Mesenchymal stem cell (in vitro differentiated cells and primary cell): ENCODE measurements around the gene DDX46.
A peak's percentile ranks its signal among the peaks of the same experiment; 100 is the strongest.

Experiments
- DNase-seq: peaks from one replicate; pipeline ENCODE4 v3.0.0-alpha.2; 2013
- H2AFZ ChIP-seq: one replicate; pipeline ENCODE4 v1.6.1; 2013; ENCODE audit warnings: low read depth, mild to moderate bottlenecking, control low read depth, inconsistent platforms, low read length, moderate library complexity
- H2AK5ac ChIP-seq: 2 replicates; pipeline ENCODE4 v1.6.1; 2013; ENCODE audit warnings: low read length, moderate library complexity, mild to moderate bottlenecking, inconsistent platforms; ENCODE audit not compliant: severe bottlenecking
- H2BK120ac ChIP-seq: one replicate; pipeline ENCODE4 v1.6.1; 2013; ENCODE audit warnings: low read depth, mild to moderate bottlenecking, inconsistent platforms, low read length, moderate library complexity
- H2BK12ac ChIP-seq, 2 experiments: one replicate each; pipeline ENCODE4 v1.6.1; 2013; ENCODE audit warnings: inconsistent platforms in 2 of 2, low read length in 2 of 2, mild to moderate bottlenecking in 2 of 2, moderate library complexity in 2 of 2, control low read depth in 1 of 2
- H2BK15ac ChIP-seq: one replicate; pipeline ENCODE4 v1.6.1; 2013; ENCODE audit warnings: mild to moderate bottlenecking, low read depth, inconsistent platforms; ENCODE audit not compliant: poor library complexity, severe bottlenecking
- H2BK5ac ChIP-seq: 2 replicates; pipeline ENCODE4 v1.6.1; 2013; ENCODE audit warnings: low read depth, mild to moderate bottlenecking, low read length, control low read depth, inconsistent platforms; ENCODE audit not compliant: poor library complexity, severe bottlenecking
- H3K14ac ChIP-seq, 2 experiments: one replicate each; pipeline ENCODE4 v1.6.1; 2013; ENCODE audit warnings: inconsistent platforms in 2 of 2, low read length in 2 of 2, control low read depth in 1 of 2, mild to moderate bottlenecking in 1 of 2, moderate library complexity in 1 of 2
- H3K18ac ChIP-seq, 2 experiments: one replicate each; pipeline ENCODE4 v1.6.1; 2013; ENCODE audit warnings: inconsistent platforms in 2 of 2, low read length in 2 of 2, control low read depth in 1 of 2, low read depth in 1 of 2, mild to moderate bottlenecking in 1 of 2
- H3K23ac ChIP-seq, 2 experiments: one replicate each; pipeline ENCODE4 v1.6.1; 2013; ENCODE audit warnings: inconsistent platforms in 2 of 2, low read length in 2 of 2, mild to moderate bottlenecking in 2 of 2, moderate library complexity in 2 of 2, control low read depth in 1 of 2
- H3K27ac ChIP-seq: 2 replicates; pipeline ENCODE4 v1.5.1; 2013; ENCODE audit warnings: mild to moderate bottlenecking, moderate library complexity, low read length, control low read depth, inconsistent platforms; ENCODE audit not compliant: poor library complexity, severe bottlenecking
- H3K27me3 ChIP-seq, 2 experiments: 2 replicates each; pipeline versions ENCODE4 v1.6.1 to v1.7.0; 2013; ENCODE audit warnings: low read length in 2 of 2, mild to moderate bottlenecking in 2 of 2, moderate library complexity in 2 of 2, control low read depth in 1 of 2, inconsistent platforms in 1 of 2; ENCODE audit not compliant: control insufficient read depth in 1 of 2, insufficient read depth in 1 of 2
- H3K36me3 ChIP-seq, 2 experiments: 2 replicates each; pipeline versions ENCODE4 v1.6.1 to v1.7.0; 2013; ENCODE audit warnings: low read length in 2 of 2, control low read depth in 1 of 2, inconsistent platforms in 1 of 2, low read depth in 1 of 2, mild to moderate bottlenecking in 1 of 2; ENCODE audit not compliant: insufficient read depth in 2 of 2, control insufficient read depth in 1 of 2
- H3K4ac ChIP-seq, 2 experiments: one replicate each; pipeline ENCODE4 v1.6.1; 2013; ENCODE audit warnings: inconsistent platforms in 2 of 2, low read length in 2 of 2, mild to moderate bottlenecking in 2 of 2, moderate library complexity in 2 of 2, control low read depth in 1 of 2, low read depth in 1 of 2
- H3K4me1 ChIP-seq: 2 replicates; pipeline ENCODE4 v1.6.1; 2013; ENCODE audit warnings: low read depth, low read length, control low read depth; ENCODE audit not compliant: control insufficient read depth, insufficient read depth
- H3K4me2 ChIP-seq: 2 replicates; pipeline ENCODE4 v1.6.1; 2013; ENCODE audit warnings: low read length, mild to moderate bottlenecking, inconsistent platforms; ENCODE audit not compliant: poor library complexity, severe bottlenecking
- H3K4me3 ChIP-seq, 2 experiments: 2 replicates each; pipeline versions ENCODE4 v1.5.1 to v1.7.0; 2013; ENCODE audit warnings: low read length in 2 of 2, mild to moderate bottlenecking in 2 of 2, control low read depth in 1 of 2, low read depth in 1 of 2; ENCODE audit not compliant: insufficient read depth in 1 of 2
- H3K79me1 ChIP-seq: replicated peaks from 2 replicates; pipeline ENCODE4 v1.6.1; 2013; ENCODE audit warnings: mild to moderate bottlenecking, control low read depth, low read length, inconsistent platforms; ENCODE audit not compliant: poor library complexity, severe bottlenecking
- H3K9ac ChIP-seq: 2 replicates; pipeline ENCODE4 v1.7.0; 2013; ENCODE audit warnings: mild to moderate bottlenecking, low read length, moderate library complexity
- H3K9me3 ChIP-seq: 2 replicates; pipeline ENCODE4 v1.7.0; 2013; ENCODE audit warnings: mild to moderate bottlenecking, low read length; ENCODE audit not compliant: control insufficient read depth
- H4K8ac ChIP-seq: one replicate; pipeline ENCODE4 v1.6.1; 2013; ENCODE audit warnings: inconsistent platforms, mild to moderate bottlenecking, low read length, moderate library complexity
- H4K91ac ChIP-seq: one replicate; pipeline ENCODE4 v1.6.1; 2013; ENCODE audit warnings: mild to moderate bottlenecking, low read length, inconsistent platforms
- WGBS: methylation state at CpG from one replicate; pipeline ENCODE4 v1.1.7; 2013; ENCODE audit warnings: mixed read lengths; 5-methylcytosine and 5-hydroxymethylcytosine counted together

DDX46 gene

DNA sequence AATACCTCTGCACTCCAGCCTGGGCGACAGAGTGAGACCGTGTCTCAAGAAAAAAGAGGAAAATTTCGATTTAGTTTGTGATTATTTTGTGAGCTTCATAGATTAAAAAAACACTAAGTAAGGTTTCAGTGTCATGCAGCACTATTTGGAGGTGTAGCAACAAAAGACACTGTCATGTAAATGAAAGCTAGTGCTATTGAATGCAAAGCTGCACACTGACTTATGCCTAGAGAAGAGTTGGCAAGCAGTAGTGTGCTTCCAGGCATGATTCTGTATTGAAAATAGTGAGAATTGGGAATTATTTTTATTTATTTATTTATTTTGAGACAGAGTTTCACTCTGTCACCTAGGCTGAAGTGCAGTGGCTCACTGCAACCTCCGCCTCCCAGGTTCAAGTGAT is 34.5 kb downstream of the DDX46 start:
- no peak overlapping the region for H3K23ac ChIP-seq
- no peak overlapping the region for H4K8ac ChIP-seq
- no peak overlapping the region for H3K18ac ChIP-seq
- no peaks in the 10 kb centered on the region for H3K27me3 ChIP-seq
- H3K4ac ChIP-seq = no peak overlapping the region
- no peak overlapping the region for H2AK5ac ChIP-seq
- H3K9me3 ChIP-seq = no peaks in the 10 kb centered on the region
- peaks cover 28 to 93% of the 10 kb centered on the region in 2 experiments for H3K36me3 ChIP-seq
- no peak overlapping the region for H2BK15ac ChIP-seq
- no peak overlapping the region for H3K27ac ChIP-seq
- peaks cover 3% of the 10 kb centered on the region for H3K4me1 ChIP-seq
- no peak for DNase-seq
- WGBS = 95% methylated on average over 4 of the region's 4 CpGs
- H2BK120ac ChIP-seq = no peak overlapping the region
- H2BK5ac ChIP-seq = no peak overlapping the region
- no peak overlapping the region for H4K91ac ChIP-seq
- H3K79me1 ChIP-seq = peaks cover 10% of the 10 kb centered on the region
- no peak overlapping the region for H3K4me3 ChIP-seq
- H3K9ac ChIP-seq = no peak overlapping the region
- H3K14ac ChIP-seq = no peak overlapping the region
- no peak overlapping the region for H3K4me2 ChIP-seq
- no peak overlapping the region for H2BK12ac ChIP-seq
- no peak overlapping the region for H2AFZ ChIP-seq

DNA sequence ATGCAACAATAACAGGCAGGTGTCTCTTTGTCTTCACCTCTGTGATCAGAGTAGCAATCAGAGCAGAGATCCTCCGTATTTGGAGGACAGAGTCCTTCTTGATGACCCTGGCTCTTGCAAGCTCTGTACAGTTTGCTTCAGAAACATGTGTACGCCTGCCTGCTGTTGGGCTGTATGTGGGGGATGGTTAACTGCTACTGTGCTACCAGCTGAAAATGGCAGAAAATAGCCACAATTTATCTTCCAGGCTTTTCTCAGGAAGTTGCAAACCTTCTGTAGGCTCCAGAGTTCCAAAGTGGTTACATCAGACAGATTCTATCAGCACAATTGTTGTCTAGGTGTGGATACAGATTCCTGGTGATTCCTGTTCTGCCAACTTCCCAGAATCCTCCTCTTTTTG is 35.5 kb downstream of the DDX46 start:
- H3K18ac ChIP-seq = no peak overlapping the region
- no peak overlapping the region for H3K14ac ChIP-seq
- H2BK12ac ChIP-seq = no peak overlapping the region
- peaks cover 31 to 94% of the 10 kb centered on the region in 2 experiments for H3K36me3 ChIP-seq
- H3K4me3 ChIP-seq = no peak overlapping the region
- no peak overlapping the region for H3K23ac ChIP-seq
- H3K4me1 ChIP-seq = peaks cover 3% of the 10 kb centered on the region
- no peaks in the 10 kb centered on the region for H3K27me3 ChIP-seq
- no peak overlapping the region for H2BK5ac ChIP-seq
- no peak overlapping the region for H2BK15ac ChIP-seq
- no peak overlapping the region for H2AK5ac ChIP-seq
- peak overlapping the region; percentile 23 for H3K27ac ChIP-seq
- 100% methylated on average over 2 of the region's 2 CpGs for WGBS
- peaks cover 11% of the 10 kb centered on the region for H3K79me1 ChIP-seq
- H3K4me2 ChIP-seq = no peak overlapping the region
- no peak overlapping the region for H3K4ac ChIP-seq
- DNase-seq = peak; percentile 33
- H4K91ac ChIP-seq = no peak overlapping the region
- H3K9ac ChIP-seq = no peak overlapping the region
- H3K9me3 ChIP-seq = no peaks in the 10 kb centered on the region
- H4K8ac ChIP-seq = no peak overlapping the region
- no peak overlapping the region for H2BK120ac ChIP-seq
- H2AFZ ChIP-seq = no peak overlapping the region

DNA sequence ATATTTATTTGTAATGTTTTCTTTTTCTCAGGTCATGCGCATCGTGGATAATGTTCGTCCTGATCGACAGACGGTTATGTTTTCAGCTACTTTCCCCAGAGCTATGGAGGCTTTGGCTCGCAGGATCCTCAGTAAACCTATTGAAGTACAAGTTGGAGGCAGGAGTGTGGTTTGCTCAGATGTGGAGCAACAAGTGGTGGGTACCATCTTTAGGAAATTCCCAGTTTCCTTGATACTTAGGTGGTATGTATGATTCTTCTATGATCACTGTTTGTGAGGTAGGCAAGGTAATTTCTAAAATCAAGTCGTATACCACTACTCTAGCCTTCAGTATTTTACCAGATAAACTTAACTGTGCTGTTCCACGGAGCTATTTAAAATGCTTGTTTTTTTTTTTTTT is 36.2 kb downstream of the DDX46 start:
- no peak overlapping the region for H2BK15ac ChIP-seq
- no peak overlapping the region for H2AFZ ChIP-seq
- no peak overlapping the region for H2BK5ac ChIP-seq

DNA sequence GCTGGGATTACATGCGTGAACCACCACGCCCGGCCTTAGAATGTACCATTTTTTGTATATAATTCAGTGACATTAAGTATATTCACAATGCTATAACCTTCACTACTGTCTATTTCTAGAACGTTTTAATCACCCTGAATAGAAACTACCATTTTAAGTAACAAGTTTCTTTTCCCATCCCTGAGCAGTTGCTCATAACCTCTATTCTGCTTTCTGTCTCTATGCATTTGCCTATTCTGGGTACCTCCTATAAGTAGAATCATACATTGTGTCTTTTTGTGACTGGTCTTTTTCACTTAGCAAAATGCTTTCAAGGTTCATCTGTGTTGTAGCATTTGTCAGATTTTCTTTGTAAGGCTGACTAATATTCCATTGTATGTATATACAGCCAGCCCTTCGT is 39.9 kb downstream of the DDX46 start:
- Histone ChIP-seq H3K18ac (no peak overlapping the region), H2BK120ac (no peak overlapping the region), H3K4ac (no peak overlapping the region), H3K14ac (no peak overlapping the region), H3K27ac (no peak overlapping the region), H3K4me3 (no peak overlapping the region), H3K9me3 (no peaks in the 10 kb centered on the region), H4K8ac (no peak overlapping the region), H3K23ac (no peak overlapping the region), H3K27me3 (no peaks in the 10 kb centered on the region), H3K36me3 (peaks cover 39 to 88% of the 10 kb centered on the region in 2 experiments), H3K9ac (no peak overlapping the region), H3K4me2 (no peak overlapping the region), H3K4me1 (peaks cover 3% of the 10 kb centered on the region), H2BK12ac (no peak overlapping the region), H4K91ac (no peak overlapping the region), H2BK15ac (no peak overlapping the region), H3K79me1 (peaks cover 19% of the 10 kb centered on the region), H2AFZ (no peak overlapping the region), H2AK5ac (no peak overlapping the region), H2BK5ac (no peak overlapping the region)
- 100% methylated on average over 2 of the region's 5 CpGs for WGBS
- DNase-seq = no peak

More for the DNA sequence above, 36.2 kb downstream of the DDX46 start:
- no peaks in the 10 kb centered on the region for H3K27me3 ChIP-seq
- peaks cover 3% of the 10 kb centered on the region for H3K4me1 ChIP-seq
- no peak overlapping the region for H3K18ac ChIP-seq
- H4K91ac ChIP-seq = no peak overlapping the region
- no peak for DNase-seq
- H2AK5ac ChIP-seq = no peak overlapping the region
- no peak overlapping the region for H2BK12ac ChIP-seq
- peaks cover 36 to 92% of the 10 kb centered on the region in 2 experiments for H3K36me3 ChIP-seq
- H2BK120ac ChIP-seq = no peak overlapping the region
- no peak overlapping the region for H3K4me2 ChIP-seq
- H3K27ac ChIP-seq = no peak overlapping the region
- no peaks in the 10 kb centered on the region for H3K9me3 ChIP-seq
- WGBS = 97% methylated on average over 7 of the region's 8 CpGs
- H3K23ac ChIP-seq = no peak overlapping the region
- no peak overlapping the region for H3K9ac ChIP-seq
- H4K8ac ChIP-seq = no peak overlapping the region
- H3K4ac ChIP-seq = no peak overlapping the region
- no peak overlapping the region for H3K14ac ChIP-seq
- peaks cover 11% of the 10 kb centered on the region for H3K79me1 ChIP-seq
- no peak overlapping the region for H3K4me3 ChIP-seq
